Astrocyte (in vitro differentiated cells and primary cell): ENCODE data around the gene KCNQ1. TPM values are rescaled to one million over a fixed set of nuclear protein-coding genes. Genes with fewer than 3 reads are reported as not detected.

Experiments
- DNase-seq: peaks from one replicate; pipeline ENCODE4 v3.0.0-alpha.2; 2010; ENCODE audit warnings: low read depth
- FAIRE-seq: peaks from 2 replicates; lab custom pipeline; 2011; peaks lifted over from hg19 to GRCh38; lab: Jason Lieb, UNC
- H2AFZ ChIP-seq: 2 replicates; pipeline ENCODE4 v1.6.0; 2012; ENCODE audit warnings: low read depth, low read length, inconsistent platforms
- H3K27ac ChIP-seq: 2 replicates; pipeline ENCODE4 v1.5.1; 2011; ENCODE audit warnings: low read depth, low read length, inconsistent platforms
- H3K27me3 ChIP-seq: 2 replicates; pipeline ENCODE4 v1.6.0; 2011; ENCODE audit warnings: low read length, inconsistent platforms; ENCODE audit not compliant: insufficient read depth
- H3K36me3 ChIP-seq: 2 replicates; pipeline ENCODE4 v1.5.1; 2011; ENCODE audit warnings: low read length, inconsistent platforms; ENCODE audit not compliant: insufficient read depth
- H3K4me1 ChIP-seq: 2 replicates; pipeline ENCODE4 v1.5.1; 2011; ENCODE audit warnings: low read length, inconsistent platforms; ENCODE audit not compliant: insufficient read depth
- H3K4me2 ChIP-seq: 2 replicates; pipeline ENCODE4 v1.6.0; 2012; ENCODE audit warnings: low read length, inconsistent platforms
- H3K4me3 ChIP-seq: 2 replicates; pipeline ENCODE4 v1.5.1; 2011; ENCODE audit warnings: low read depth, mild to moderate bottlenecking, low read length, inconsistent platforms; ENCODE audit not compliant: insufficient read depth
- H3K79me2 ChIP-seq: 2 replicates; pipeline ENCODE4 v1.6.0; 2012; ENCODE audit warnings: mild to moderate bottlenecking, low read length, inconsistent platforms; ENCODE audit not compliant: insufficient read depth
- H3K9ac ChIP-seq: 2 replicates; pipeline ENCODE4 v1.6.0; 2012; ENCODE audit warnings: mild to moderate bottlenecking, low read length, inconsistent platforms
- H3K9me3 ChIP-seq: 2 replicates; pipeline ENCODE4 v1.5.1; 2012; ENCODE audit warnings: low read depth, mild to moderate bottlenecking, low read length, inconsistent platforms; ENCODE audit not compliant: insufficient read depth
- H4K20me1 ChIP-seq: 2 replicates; pipeline ENCODE4 v1.6.0; 2012; ENCODE audit warnings: low read length, inconsistent platforms; ENCODE audit not compliant: insufficient read depth
- H3K27ac Mint-ChIP-seq: one replicate; pipeline ENCODE4 v1.8.0; 2021; ENCODE audit warnings: mild to moderate bottlenecking, mixed read lengths; ENCODE audit not compliant: unreplicated experiment
- H3K27me3 Mint-ChIP-seq: one replicate; pipeline ENCODE4 v1.8.0; 2021; ENCODE audit warnings: low read depth, mixed read lengths; ENCODE audit not compliant: unreplicated experiment
- H3K36me3 Mint-ChIP-seq: one replicate; pipeline ENCODE4 v1.8.0; 2021; ENCODE audit warnings: low read depth, mixed read lengths; ENCODE audit not compliant: unreplicated experiment
- H3K4me1 Mint-ChIP-seq: one replicate; pipeline ENCODE4 v1.8.0; 2021; ENCODE audit warnings: low read depth, mixed read lengths; ENCODE audit not compliant: unreplicated experiment
- H3K4me3 Mint-ChIP-seq: one replicate; pipeline ENCODE4 v1.8.0; 2021; ENCODE audit warnings: mild to moderate bottlenecking, moderate library complexity, mixed read lengths; ENCODE audit not compliant: unreplicated experiment
- H3K9me3 Mint-ChIP-seq: one replicate; pipeline ENCODE4 v1.8.0; 2021; ENCODE audit warnings: mild to moderate bottlenecking, mixed read lengths; ENCODE audit not compliant: unreplicated experiment
- CTCF ChIP-seq: IDR thresholded peaks from 2 replicates; pipeline ENCODE4 v1.5.1; 2011; ENCODE audit warnings: low read depth, mild to moderate bottlenecking, inconsistent platforms, low read length, moderate library complexity; ENCODE audit not compliant: insufficient read depth
- EZH2 ChIP-seq: IDR thresholded peaks from 2 replicates; pipeline ENCODE4 v1.6.1; 2012; ENCODE audit warnings: mild to moderate bottlenecking, low read length, inconsistent platforms; ENCODE audit not compliant: insufficient read depth
- total RNA-seq: library from RNA; stranded (reverse); gene quantifications from 2 replicates; pipeline ENCODE4 v1.2.1, GENCODE V29; 2021

Gene KCNQ1
- total RNA-seq, 1 donor from 2014 or later, result not detected

- H3K36me3 Mint-ChIP-seq, result no peaks in the 10 kb centered on the region
- Histone ChIP-seq H3K9ac (no peak overlapping the region), H3K9me3 (no peaks in the 10 kb centered on the region), H2AFZ (no peak overlapping the region), H4K20me1 (no peaks in the 10 kb centered on the region), H3K4me1 (no peaks in the 10 kb centered on the region), H3K79me2 (no peaks in the 10 kb centered on the region), H3K4me3 (no peak overlapping the region), H3K36me3 (no peaks in the 10 kb centered on the region), H3K27ac (no peak overlapping the region), H3K4me2 (no peak overlapping the region), H3K27me3 (no peaks in the 10 kb centered on the region)
- FAIRE-seq (no peak), DNase-seq (no peak)
- peaks cover 30% of the 10 kb centered on the region for H3K27me3 Mint-ChIP-seq
- no peak overlapping the region for H3K4me3 Mint-ChIP-seq
- no peak overlapping the region for H3K27ac Mint-ChIP-seq
- no peaks in the 10 kb centered on the region for H3K9me3 Mint-ChIP-seq
- TF ChIP-seq CTCF, result no peak
- TF ChIP-seq EZH2, result no peak
- no peaks in the 10 kb centered on the region for H3K4me1 Mint-ChIP-seq
These were observed 134.7 kb downstream of the KCNQ1 start for GRCh38 chr11:2579315-2580060.

- no peaks in the 10 kb centered on the region for H3K27me3 ChIP-seq
- no peak overlapping the region for H2AFZ ChIP-seq
- no peak overlapping the region for H3K27ac ChIP-seq
- Mint-ChIP-seq H3K4me1 (no peaks in the 10 kb centered on the region), H3K27ac (no peak overlapping the region), H3K36me3 (no peaks in the 10 kb centered on the region), H3K4me3 (no peak overlapping the region), H3K9me3 (no peaks in the 10 kb centered on the region), H3K27me3 (peaks cover 30% of the 10 kb centered on the region)
- no peak overlapping the region for H3K4me3 ChIP-seq
- H3K4me1 ChIP-seq, result no peaks in the 10 kb centered on the region
- H3K9me3 ChIP-seq, result no peaks in the 10 kb centered on the region
- no peak overlapping the region for H3K9ac ChIP-seq
- FAIRE-seq, result no peak
- H3K79me2 ChIP-seq, result no peaks in the 10 kb centered on the region
- H3K36me3 ChIP-seq, result no peaks in the 10 kb centered on the region
- H3K4me2 ChIP-seq, result no peak overlapping the region
- H4K20me1 ChIP-seq, result no peaks in the 10 kb centered on the region
- TF ChIP-seq EZH2 (no peak), CTCF (no peak)
- DNase-seq, result no peak
These were observed 135.2 kb downstream of the KCNQ1 start for GRCh38 chr11:2580061-2580421.

DNA sequence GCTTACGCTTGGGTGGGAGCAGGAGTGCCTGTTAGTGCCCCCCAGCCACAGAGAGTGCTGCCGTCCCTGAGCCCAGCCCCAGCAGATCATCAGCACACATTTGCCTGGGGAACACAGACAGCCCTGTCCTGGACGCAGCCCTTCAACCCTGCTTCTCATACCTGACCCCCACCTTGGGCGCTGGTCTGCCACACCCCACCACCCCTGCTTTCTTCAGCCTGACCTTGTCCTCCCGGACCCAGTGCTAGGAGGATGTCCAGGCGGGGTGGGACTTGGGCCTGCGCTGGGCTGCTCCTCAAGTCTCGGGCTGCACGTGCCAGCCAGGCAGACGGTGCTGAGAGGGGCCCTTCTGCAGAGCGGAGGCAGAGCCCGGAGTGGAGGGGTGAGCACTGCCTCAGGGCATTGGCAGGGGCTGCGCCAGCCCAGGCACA, 135.8 kb downstream of the KCNQ1 start:
- FAIRE-seq, result no peak
- Histone ChIP-seq H3K4me1 (no peaks in the 10 kb centered on the region), H2AFZ (no peak overlapping the region), H3K27ac (no peak overlapping the region), H3K4me3 (no peak overlapping the region), H3K9ac (no peak overlapping the region), H3K79me2 (no peaks in the 10 kb centered on the region), H3K36me3 (no peaks in the 10 kb centered on the region), H4K20me1 (no peaks in the 10 kb centered on the region), H3K27me3 (no peaks in the 10 kb centered on the region), H3K9me3 (no peaks in the 10 kb centered on the region), H3K4me2 (no peak overlapping the region)
- H3K36me3 Mint-ChIP-seq, result no peaks in the 10 kb centered on the region
- H3K9me3 Mint-ChIP-seq, result no peaks in the 10 kb centered on the region
- H3K4me3 Mint-ChIP-seq, result no peak overlapping the region
- H3K27me3 Mint-ChIP-seq, result peaks cover 35% of the 10 kb centered on the region
- no peak overlapping the region for H3K27ac Mint-ChIP-seq
- TF ChIP-seq EZH2 (no peak), CTCF (no peak)
- H3K4me1 Mint-ChIP-seq, result no peaks in the 10 kb centered on the region
- no peak for DNase-seq
